NCI-H345 treated with DMSO at 0.1 percent for 48 hours (cell line): ENCODE data around the gene HERC2.
"Not testable (repeated sequence)": the region's sequence is repeated elsewhere in the genome, so short reads cannot be mapped to it uniquely, and the experiment has no call there.

Experiments
- DNase-seq: peaks from one replicate; lab custom pipeline; 2025; ENCODE audit not compliant: unreplicated experiment; lab: John Stamatoyannopoulos, UW

HERC2 gene

GRCh38 chr15:28185148-28185895 lies 136.7 kb downstream of the HERC2 start:
- no peak for DNase-seq

- no peak for DNase-seq
Observed at GRCh38 chr15:28184166-28184565, 137.8 kb downstream of the HERC2 start.

DNA sequence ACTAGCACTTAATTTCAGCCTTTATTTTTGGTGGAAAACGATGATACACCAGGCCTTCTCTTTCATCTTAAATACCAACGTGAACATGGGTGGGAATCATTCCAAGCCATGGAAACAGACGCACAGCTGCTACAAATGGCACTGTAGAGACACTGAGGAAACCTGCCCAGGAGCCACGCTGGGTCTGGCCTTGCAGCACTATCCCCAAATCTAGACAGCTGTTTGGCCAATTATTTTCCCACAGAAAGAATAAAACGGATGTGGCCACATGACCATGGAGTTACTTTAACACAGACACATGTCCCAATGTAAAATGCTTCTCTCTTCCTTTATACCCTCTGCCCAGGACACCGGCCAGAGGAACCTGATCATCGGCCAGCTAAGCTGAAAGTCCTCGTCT lies 139.2 kb downstream of the HERC2 start:
- DNase-seq, result no peak

- no peak for DNase-seq
Observed at GRCh38 chr15:28182216-28182615, 139.8 kb downstream of the HERC2 start.

- no peak for DNase-seq
Observed at GRCh38 chr15:28181366-28181765, 140.6 kb downstream of the HERC2 start.

DNA sequence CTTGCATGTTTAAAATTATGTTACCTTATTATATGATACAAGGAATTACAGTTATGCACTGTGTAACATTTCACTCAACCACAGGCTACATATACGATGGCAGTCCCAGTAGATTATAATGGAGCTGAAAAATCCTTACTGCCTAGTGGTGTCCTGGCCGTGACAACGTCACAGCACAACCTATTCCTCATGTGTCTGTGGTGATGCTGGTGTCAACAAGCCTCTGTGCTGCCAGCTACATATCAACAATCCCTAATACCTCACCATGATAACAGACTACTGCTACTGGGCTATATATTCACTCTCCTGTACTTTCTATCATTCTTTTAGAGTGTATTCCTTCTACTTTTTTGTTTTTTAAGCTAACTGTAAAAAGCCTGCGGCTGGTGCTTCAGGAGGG lies 142.7 kb downstream of the HERC2 start:
- no peak for DNase-seq

- no peak for DNase-seq
Observed at GRCh38 chr15:28178727-28179126, 143.3 kb downstream of the HERC2 start.

- DNase-seq, result no peak
Observed at GRCh38 chr15:28178290-28178689, 143.7 kb downstream of the HERC2 start.

- DNase-seq, result no peak
Observed at GRCh38 chr15:28169366-28169765, 152.6 kb downstream of the HERC2 start.

DNA sequence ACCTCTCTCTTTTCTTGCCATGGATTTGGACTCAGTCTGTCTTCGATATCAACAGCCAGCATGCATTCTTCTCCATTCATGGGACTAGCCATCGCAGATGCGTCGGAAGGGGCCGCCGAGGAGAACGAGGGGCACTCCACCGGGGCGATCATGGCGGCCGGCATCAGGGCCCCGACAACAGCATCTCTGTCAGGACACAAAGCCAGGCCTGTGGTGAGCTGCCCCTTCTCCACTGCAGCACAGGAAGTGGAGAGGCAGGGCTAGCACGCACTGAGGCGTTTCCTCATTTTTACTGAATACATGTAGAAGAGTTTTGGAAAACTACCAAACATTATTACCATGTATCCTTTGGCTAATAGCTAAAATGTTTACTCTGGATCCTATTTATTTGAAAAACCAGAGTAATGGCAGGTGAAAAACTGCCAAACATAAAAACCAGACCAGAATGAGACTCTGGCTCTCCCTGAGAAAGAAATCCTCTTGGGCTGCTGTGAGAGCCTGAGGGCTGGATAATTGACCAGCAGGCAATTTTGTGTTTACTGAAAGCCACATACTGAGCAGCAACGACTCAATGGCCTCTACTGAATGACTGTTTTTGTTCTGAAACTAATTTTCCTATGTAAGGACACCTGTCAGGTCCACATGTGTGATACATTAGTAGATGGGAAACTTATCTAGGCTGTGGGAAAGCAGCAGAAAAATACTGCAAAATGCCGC lies 153.4 kb downstream of the HERC2 start:
- peak; percentile 54 for DNase-seq

GRCh38 chr15:28167042-28167441 lies 154.9 kb downstream of the HERC2 start:
- DNase-seq, result no peak

DNA sequence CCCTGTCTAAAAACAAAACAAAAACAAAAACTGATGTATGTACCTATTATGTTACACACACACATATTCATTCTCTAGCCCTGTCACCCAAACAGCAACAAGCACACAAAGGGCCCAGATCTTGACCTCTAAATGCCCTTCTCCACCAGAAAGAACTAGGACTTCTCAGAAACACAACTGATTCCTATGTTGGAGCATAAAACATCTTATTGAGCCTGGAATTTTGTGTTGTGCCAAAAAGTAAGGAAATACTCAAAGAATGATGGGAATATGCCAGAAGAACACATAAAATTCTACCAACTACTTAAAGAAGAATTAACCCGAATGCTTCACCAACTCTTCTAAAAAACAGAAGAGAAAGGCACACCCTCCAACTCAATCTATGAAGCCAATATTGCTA lies 156.2 kb downstream of the HERC2 start:
- no peak for DNase-seq

DNA sequence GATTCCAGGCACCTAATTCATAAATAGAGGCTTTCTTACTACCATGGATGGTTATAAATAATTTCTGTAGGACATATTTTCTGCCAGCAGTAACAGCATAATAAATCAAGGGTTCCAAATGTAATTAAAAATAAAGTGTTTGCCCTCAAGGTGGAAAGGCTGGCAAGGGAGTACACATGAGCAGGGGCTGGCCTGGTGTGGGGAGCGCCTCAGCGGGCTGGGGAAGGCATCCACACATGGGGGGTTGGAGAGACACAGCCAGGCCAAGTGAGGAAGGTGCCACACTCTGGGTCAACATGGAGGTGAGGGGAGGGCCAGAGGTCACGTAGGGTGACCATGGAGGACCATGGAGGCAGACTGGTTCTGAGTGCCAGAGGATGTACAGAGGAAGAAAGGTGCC lies 157.1 kb downstream of the HERC2 start:
- DNase-seq, result no peak

DNA sequence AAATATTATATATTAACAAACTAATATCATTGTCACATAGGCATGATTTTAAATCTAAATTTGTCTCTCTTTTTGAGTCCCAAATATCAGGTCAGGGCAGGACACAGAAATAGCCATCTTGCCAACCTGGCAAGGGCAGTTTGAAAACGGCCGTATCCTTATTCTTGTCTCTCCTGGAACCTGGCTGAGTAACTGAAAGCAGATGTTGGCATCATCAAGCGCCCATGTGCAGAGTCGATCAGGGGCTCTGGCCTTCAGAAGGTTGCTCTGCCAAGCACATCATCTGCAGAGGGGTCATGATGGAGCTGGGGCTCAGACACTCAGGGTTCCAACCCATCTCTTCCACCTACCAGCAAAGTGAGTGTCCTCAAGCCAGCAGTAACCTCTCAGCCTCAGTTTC lies 167.7 kb downstream of the HERC2 start:
- DNase-seq, result no peak

GRCh38 chr15:28153492-28154119 lies 168.4 kb downstream of the HERC2 start:
- no peak for DNase-seq

- not testable (repeated sequence) for DNase-seq
Observed at GRCh38 chr15:28152538-28152923, 169.4 kb downstream of the HERC2 start.

DNA sequence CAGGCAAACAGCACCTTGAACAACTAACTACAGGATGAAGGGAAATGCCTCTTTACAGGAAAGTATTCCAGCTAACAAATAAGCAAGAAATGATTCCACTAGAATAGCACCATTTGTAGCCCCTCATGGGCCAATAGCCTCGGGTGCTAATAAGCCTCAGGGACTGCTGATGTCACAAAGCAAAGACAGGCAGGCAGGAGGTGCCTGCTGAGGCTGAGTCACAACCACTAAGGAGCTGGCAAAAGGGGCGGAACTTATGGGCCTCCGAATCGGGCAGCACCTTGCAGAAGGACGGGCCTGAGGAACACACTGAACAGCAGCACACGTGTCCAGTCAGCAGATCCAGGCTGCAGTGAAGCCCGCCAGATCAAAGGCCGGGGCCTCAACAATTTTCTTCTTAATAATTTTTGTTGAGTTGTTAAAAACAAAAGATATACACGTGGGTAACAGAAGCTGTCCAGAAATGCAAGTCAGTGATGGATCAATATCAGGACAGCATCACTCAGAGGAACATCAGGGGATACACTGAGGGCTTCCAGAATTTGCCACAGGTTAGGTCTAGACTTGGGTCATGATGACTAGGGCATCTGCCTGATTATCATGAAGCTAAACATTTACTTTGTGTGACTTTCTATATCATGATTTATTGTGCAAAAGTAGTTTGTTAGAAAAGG lies 170.0 kb downstream of the HERC2 start:
- DNase-seq, result not testable (repeated sequence)

GRCh38 chr15:28147801-28148200 lies 174.2 kb downstream of the HERC2 start:
- no peak for DNase-seq

DNA sequence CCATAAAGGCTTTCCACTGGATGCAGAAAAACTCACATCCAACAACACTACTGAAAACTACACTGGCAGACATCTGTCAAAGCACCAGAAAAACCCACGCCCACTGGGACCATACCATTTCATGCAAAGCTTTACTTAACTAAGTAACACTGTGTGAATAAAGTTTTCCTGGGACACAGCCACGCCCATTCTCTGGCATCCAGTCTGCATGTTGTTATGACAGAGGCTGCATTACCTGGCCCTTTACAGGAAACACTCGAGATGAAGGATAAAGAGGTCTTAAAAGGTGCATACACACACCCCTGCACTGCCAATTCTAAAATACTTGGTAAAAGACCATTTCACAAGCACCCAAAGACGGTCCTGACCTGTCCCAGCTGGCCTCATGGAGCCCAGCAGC lies 176.6 kb downstream of the HERC2 start:
- not testable (repeated sequence) for DNase-seq

- no peak for DNase-seq
Observed at GRCh38 chr15:28140062-28140461, 181.9 kb downstream of the HERC2 start.

DNA sequence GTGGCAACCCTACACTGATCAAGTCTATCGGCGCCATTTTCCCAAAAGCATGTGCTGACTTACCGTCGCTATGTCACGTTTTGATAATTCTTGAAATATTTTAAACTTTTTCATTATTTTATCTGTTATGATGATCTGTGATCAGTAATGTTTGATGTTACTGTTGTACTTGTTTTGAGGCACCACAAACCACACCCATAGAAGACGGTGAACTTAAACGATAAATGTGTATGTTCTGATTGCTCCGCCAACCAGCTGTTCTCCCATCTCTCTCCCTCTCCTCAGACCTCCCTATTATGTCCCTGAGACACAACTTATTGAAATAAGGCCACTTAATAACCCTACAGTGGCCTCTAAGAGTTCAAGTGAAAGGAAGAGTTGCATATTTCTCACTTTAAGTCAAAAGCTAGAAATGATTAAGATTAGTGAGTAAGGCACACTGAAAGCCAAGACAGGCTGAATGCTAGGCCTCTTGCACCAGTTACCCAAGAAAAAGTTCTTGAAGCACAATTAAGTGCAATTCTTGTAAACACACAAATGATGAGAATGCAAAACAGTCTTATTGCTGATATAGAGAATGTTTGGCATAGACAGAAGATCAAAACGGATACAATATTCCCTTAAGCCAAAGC lies 184.5 kb downstream of the HERC2 start:
- not testable (repeated sequence) for DNase-seq
